GM23338 (cell line): Measurements from ENCODE around the gene PRM1. TPM values are rescaled to one million over a fixed set of nuclear protein-coding genes. Genes with fewer than 3 reads are reported as not detected.
A peak's percentile ranks its signal among the peaks of the same experiment; 100 is the strongest.

Experiments used
- ATAC-seq: fragments of 200-7000 bp; cut with Tn5 transposase; 3 replicates; pipeline ENCODE4 v1.9.1; 2020
- DNase-seq: peaks from one replicate; pipeline ENCODE4 v3.0.0-alpha.2; 2015; ENCODE audit warnings: low spot score
- H2AFZ ChIP-seq: fragments of 200-600 bp; sonication (generic); 2 replicates; pipeline ENCODE4 v1.8.0; 2016; ENCODE audit warnings: antibody characterized with exemption, mild to moderate bottlenecking, moderate library complexity
- H3F3A ChIP-seq: fragments of 200-600 bp; sonication (generic); replicated peaks from 2 replicates; pipeline ENCODE4 v1.8.0; 2017; ENCODE audit warnings: antibody characterized with exemption, mixed run types, low read depth
- H3K27ac ChIP-seq: fragments of 200-600 bp; sonication (generic); 2 replicates; pipeline ENCODE4 v1.6.1; 2016; ENCODE audit warnings: low read depth
- H3K27me3 ChIP-seq: fragments of 200-600 bp; sonication (generic); 2 replicates; pipeline ENCODE4 v1.8.0; 2016; ENCODE audit warnings: mild to moderate bottlenecking, mixed run types, moderate library complexity; ENCODE audit not compliant: insufficient read depth
- H3K36me3 ChIP-seq: fragments of 200-600 bp; sonication (generic); 2 replicates; pipeline ENCODE4 v1.8.0; 2016; ENCODE audit warnings: mild to moderate bottlenecking; ENCODE audit not compliant: insufficient read depth
- H3K4me1 ChIP-seq: fragments of 200-600 bp; sonication (generic); 2 replicates; pipeline ENCODE4 v1.8.0; 2016; ENCODE audit warnings: mild to moderate bottlenecking, moderate library complexity; ENCODE audit not compliant: insufficient read depth
- H3K4me2 ChIP-seq: fragments of 200-600 bp; sonication (generic); 2 replicates; pipeline ENCODE4 v1.7.1; 2017; ENCODE audit warnings: mixed run types
- H3K4me3 ChIP-seq: fragments of 200-600 bp; sonication (generic); 2 replicates; pipeline ENCODE4 v1.6.1; 2016; ENCODE audit warnings: mixed run types
- H3K79me2 ChIP-seq: fragments of 200-600 bp; sonication (generic); replicated peaks from 2 replicates; pipeline ENCODE4 v1.8.0; 2017; ENCODE audit warnings: mild to moderate bottlenecking; ENCODE audit not compliant: insufficient read depth
- H3K9me2 ChIP-seq: fragments of 200-600 bp; sonication (generic); 2 replicates; pipeline ENCODE4 v1.8.0; 2017; ENCODE audit not compliant: insufficient read depth
- H4K20me1 ChIP-seq: fragments of 200-600 bp; sonication (generic); replicated peaks from 2 replicates; pipeline ENCODE4 v1.8.0; 2017; ENCODE audit warnings: mild to moderate bottlenecking; ENCODE audit not compliant: insufficient read depth
- H3K27ac Mint-ChIP-seq: 2 replicates; pipeline ENCODE4 v1.8.0; 2020; ENCODE audit warnings: inconsistent platforms, mild to moderate bottlenecking, moderate library complexity, mixed read lengths
- H3K27me3 Mint-ChIP-seq: 3 replicates; pipeline ENCODE4 v1.8.0; 2022; ENCODE audit warnings: low read depth, mild to moderate bottlenecking, moderate library complexity, mixed read lengths, inconsistent platforms; ENCODE audit not compliant: insufficient read depth, poor library complexity
- H3K36me3 Mint-ChIP-seq: 3 replicates; pipeline ENCODE4 v1.8.0; 2021; ENCODE audit warnings: low read depth, mild to moderate bottlenecking, inconsistent platforms, moderate library complexity, mixed read lengths
- H3K4me1 Mint-ChIP-seq: 3 replicates; pipeline ENCODE4 v1.8.0; 2020; ENCODE audit warnings: mild to moderate bottlenecking, inconsistent platforms, mixed read lengths
- H3K4me3 Mint-ChIP-seq: 3 replicates; pipeline ENCODE4 v1.8.0; 2021; ENCODE audit warnings: moderate library complexity, mild to moderate bottlenecking, inconsistent platforms, mixed read lengths
- H3K9me3 Mint-ChIP-seq: 3 replicates; pipeline ENCODE4 v1.8.0; 2020; ENCODE audit warnings: moderate library complexity, mild to moderate bottlenecking, inconsistent platforms, mixed read lengths
- CREB1 ChIP-seq: fragments of 250-450 bp; sonication (Bioruptor Pico); IDR thresholded peaks from 2 replicates; pipeline ENCODE4 v1.5.0; 2020; ENCODE audit warnings: low read depth, mild to moderate bottlenecking, moderate library complexity
- EZH2 ChIP-seq: fragments of 200-600 bp; sonication (generic); IDR thresholded peaks from one replicate; pipeline ENCODE4 v1.8.0; 2017; ENCODE audit warnings: antibody characterized with exemption, mild to moderate bottlenecking, low read depth; ENCODE audit not compliant: unreplicated experiment
- REST ChIP-seq: IDR thresholded peaks from one replicate; pipeline ENCODE4 v1.6.1; 2018; ENCODE audit warnings: antibody characterized with exemption; ENCODE audit not compliant: unreplicated experiment
- polyA plus RNA-seq: library from polyadenylated mRNA; unstranded; fragments of >200 nt; fragmentation: Nextera tagmentation; extraction: Ambion mirVana; gene quantifications from 2 replicates; pipeline ENCODE4 v1.2.1, GENCODE V29; 2016
- total RNA-seq: library from RNA; depleted of rRNA; stranded (reverse); fragments of >200 nt; shearing (Covaris generic); gene quantifications from 2 replicates; pipeline ENCODE4 v1.2.3, GENCODE V29; 2014
- TF ChIP-seq, protein P1 (sequence below): fragments of 250-450 bp; sonication (Bioruptor Pico); IDR thresholded peaks from 2 replicates; pipeline ENCODE4 v1.5.0; 2020; ENCODE audit warnings: mild to moderate bottlenecking, moderate library complexity

Gene PRM1
- total and polyA plus RNA-seq, 2 experiments from 2014 or later, result 1.2 TPM; not detected in 1

- no peak overlapping the region for H3K4me3 Mint-ChIP-seq
- Histone ChIP-seq H3K27me3 (no peaks in the 10 kb centered on the region), H3K4me2 (no peak overlapping the region), H3K4me3 (no peak overlapping the region), H3K9me2 (no peaks in the 10 kb centered on the region), H3K79me2 (no peaks in the 10 kb centered on the region), H3K27ac (peak overlapping the region; percentile 72; the same call in 1 of the 2 replicates), H4K20me1 (no peaks in the 10 kb centered on the region), H3F3A (0 out of 2 replicates have a peak, but pooled peaks cover 2% of the 10 kb centered on the region), H3K36me3 (no peaks in the 10 kb centered on the region), H3K4me1 (peaks cover 4% of the 10 kb centered on the region; the same call in 1 of the 2 replicates), H2AFZ (peak overlapping the region; percentile 19)
- no peaks in the 10 kb centered on the region for H3K9me3 Mint-ChIP-seq
- H3K4me1 Mint-ChIP-seq, result peaks cover 14% of the 10 kb centered on the region
- H3K36me3 Mint-ChIP-seq, result no peaks in the 10 kb centered on the region
- ATAC-seq (peak; percentile 88), DNase-seq (peak; percentile 51)
- H3K27ac Mint-ChIP-seq, result no peak overlapping the region
- H3K27me3 Mint-ChIP-seq, result peaks cover 4% of the 10 kb centered on the region
- TF ChIP-seq EZH2 (no peak), REST (no peak), CREB1 (CRISPR knock-in tag) (no peak)
- TF ChIP-seq, protein P1, sequence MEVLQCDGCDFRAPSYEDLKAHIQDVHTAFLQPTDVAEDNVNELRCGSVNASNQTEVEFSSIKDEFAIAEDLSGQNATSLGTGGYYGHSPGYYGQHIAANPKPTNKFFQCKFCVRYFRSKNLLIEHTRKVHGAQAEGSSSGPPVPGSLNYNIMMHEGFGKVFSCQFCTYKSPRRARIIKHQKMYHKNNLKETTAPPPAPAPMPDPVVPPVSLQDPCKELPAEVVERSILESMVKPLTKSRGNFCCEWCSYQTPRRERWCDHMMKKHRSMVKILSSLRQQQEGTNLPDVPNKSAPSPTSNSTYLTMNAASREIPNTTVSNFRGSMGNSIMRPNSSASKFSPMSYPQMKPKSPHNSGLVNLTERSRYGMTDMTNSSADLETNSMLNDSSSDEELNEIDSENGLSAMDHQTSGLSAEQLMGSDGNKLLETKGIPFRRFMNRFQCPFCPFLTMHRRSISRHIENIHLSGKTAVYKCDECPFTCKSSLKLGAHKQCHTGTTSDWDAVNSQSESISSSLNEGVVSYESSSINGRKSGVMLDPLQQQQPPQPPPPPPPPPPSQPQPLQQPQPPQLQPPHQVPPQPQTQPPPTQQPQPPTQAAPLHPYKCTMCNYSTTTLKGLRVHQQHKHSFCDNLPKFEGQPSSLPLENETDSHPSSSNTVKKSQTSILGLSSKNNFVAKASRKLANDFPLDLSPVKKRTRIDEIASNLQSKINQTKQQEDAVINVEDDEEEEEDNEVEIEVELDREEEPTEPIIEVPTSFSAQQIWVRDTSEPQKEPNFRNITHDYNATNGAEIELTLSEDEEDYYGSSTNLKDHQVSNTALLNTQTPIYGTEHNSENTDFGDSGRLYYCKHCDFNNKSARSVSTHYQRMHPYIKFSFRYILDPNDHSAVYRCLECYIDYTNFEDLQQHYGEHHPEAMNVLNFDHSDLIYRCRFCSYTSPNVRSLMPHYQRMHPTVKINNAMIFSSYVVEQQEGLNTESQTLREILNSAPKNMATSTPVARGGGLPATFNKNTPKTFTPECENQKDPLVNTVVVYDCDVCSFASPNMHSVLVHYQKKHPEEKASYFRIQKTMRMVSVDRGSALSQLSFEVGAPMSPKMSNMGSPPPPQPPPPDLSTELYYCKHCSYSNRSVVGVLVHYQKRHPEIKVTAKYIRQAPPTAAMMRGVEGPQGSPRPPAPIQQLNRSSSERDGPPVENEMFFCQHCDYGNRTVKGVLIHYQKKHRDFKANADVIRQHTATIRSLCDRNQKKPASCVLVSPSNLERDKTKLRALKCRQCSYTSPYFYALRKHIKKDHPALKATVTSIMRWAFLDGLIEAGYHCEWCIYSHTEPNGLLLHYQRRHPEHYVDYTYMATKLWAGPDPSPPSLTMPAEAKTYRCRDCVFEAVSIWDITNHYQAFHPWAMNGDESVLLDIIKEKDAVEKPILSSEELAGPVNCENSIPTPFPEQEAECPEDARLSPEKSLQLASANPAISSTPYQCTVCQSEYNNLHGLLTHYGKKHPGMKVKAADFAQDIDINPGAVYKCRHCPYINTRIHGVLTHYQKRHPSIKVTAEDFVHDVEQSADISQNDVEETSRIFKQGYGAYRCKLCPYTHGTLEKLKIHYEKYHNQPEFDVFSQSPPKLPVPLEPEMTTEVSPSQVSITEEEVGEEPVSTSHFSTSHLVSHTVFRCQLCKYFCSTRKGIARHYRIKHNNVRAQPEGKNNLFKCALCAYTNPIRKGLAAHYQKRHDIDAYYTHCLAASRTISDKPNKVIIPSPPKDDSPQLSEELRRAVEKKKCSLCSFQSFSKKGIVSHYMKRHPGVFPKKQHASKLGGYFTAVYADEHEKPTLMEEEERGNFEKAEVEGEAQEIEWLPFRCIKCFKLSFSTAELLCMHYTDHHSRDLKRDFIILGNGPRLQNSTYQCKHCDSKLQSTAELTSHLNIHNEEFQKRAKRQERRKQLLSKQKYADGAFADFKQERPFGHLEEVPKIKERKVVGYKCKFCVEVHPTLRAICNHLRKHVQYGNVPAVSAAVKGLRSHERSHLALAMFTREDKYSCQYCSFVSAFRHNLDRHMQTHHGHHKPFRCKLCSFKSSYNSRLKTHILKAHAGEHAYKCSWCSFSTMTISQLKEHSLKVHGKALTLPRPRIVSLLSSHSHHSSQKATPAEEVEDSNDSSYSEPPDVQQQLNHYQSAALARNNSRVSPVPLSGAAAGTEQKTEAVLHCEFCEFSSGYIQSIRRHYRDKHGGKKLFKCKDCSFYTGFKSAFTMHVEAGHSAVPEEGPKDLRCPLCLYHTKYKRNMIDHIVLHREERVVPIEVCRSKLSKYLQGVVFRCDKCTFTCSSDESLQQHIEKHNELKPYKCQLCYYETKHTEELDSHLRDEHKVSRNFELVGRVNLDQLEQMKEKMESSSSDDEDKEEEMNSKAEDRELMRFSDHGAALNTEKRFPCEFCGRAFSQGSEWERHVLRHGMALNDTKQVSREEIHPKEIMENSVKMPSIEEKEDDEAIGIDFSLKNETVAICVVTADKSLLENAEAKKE (CRISPR knock-in tag), result 0 out of 2 replicates have a peak, but pooled peaks have one; percentile 61
Measured at GRCh38 chr16:11291091-11291703, 10.1 kb upstream of the PRM1 start.
